T1000 (cell line): ENCODE results near the gene NCKAP5.

Experiments
- DNase-seq: peaks from one replicate; lab custom pipeline; 2025; ENCODE audit warnings: mixed read lengths; lab: John Stamatoyannopoulos, UW

The NCKAP5 gene

DNA sequence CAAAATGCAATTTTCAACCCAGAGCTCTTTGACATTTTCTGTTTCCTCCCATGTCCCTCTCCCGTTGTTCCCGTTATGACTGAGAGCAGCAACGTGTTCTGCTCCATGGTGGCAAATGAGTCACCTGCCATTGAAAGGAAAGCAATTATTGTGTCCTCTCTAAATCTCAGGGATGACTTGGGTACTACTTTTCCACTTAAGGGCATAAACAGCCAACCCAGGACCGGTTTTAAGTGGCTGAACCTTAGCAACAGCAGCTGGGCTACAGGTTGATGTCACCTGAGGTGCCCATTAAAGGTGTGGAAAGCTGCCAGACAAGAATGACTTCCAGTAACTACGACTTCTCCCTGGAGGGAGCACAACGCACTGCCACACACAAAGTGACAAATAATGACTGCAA is 236.8 kb downstream of the NCKAP5 start:
- DNase-seq = no peak

GRCh38 chr2:133326652-133327397 is 241.4 kb downstream of the NCKAP5 start:
- no peak for DNase-seq

DNA sequence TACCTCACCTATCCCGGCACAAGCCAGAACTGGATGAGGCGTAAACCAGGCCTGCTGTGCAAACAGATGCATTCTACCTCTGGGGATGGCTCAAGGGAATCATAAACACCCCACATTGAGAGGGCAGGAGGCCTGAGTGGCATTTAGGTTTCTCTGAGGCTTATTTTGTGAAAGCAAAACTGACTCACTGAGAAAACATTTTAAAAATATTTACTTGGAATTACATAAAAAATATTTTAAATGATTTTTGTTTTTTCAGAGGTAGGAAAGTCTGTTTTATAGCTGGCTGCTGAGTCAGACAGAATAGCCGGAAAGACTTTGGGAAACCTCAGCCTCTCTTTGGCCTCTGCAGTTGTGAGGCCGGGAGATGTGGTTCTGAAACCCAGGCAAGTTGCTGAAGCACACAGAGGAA is 244.1 kb downstream of the NCKAP5 start:
- DNase-seq = peak; percentile 67

- DNase-seq = no peak
Observed at GRCh38 chr2:133322909-133323308, 245.4 kb downstream of the NCKAP5 start.

- no peak for DNase-seq
Observed at GRCh38 chr2:133317178-133317577, 251.1 kb downstream of the NCKAP5 start.

DNA sequence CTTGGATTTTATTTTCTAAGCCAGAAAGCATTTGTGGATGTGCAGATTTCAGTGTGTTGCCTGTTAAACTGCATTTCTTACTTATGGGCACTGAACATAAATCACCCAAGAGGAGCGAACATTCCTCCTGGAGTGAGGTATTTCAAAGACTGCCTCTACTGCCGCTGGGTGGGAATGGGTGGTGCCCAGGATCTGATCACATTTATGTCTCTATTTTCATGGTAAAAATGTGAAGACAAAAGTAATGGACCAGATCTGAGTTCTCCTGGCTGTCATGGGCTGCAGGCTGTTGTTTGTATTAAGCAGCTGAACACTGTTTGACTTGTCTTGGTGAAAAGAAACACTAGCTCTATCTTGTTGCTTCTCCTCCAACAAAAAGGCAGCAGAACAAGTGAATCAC is 251.7 kb downstream of the NCKAP5 start:
- DNase-seq = no peak

DNA sequence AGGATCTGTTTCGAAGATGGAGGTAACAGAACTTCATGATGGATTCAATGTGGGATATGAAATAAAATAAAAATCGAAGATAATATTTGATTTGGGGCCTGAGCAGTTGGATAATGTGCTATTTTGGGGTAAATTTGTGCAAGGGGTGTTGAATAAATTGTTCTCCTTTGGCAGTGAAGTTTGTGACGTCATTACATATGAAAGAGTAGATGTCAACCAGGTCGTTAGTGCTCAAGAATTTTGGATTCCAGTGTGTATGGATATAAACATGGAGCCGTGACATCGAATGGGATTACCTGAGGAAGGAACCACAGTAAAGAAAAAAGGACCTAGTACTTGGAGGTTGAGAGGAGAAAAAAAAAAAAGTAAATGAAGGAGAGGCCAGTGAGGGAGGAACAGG is 253.0 kb downstream of the NCKAP5 start:
- DNase-seq = no peak

DNA sequence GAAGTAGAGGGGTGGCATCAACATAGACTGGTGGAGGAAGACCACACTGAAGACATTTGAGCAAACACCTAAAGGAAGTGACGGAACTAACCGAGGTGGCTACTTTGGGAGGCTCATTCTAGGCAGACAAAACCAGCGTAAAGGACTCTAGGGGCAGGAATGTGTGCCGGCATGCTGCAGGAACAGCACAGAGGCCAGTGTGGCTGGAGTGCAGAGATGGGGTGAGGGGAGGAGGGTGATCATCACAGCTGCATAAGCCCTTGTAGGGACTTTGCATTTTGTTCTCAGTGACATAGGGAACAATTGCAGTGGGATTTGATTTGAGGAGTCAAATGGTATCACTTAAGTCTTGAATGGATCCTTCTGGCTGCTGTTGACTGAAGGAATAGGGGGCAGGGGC is 253.5 kb downstream of the NCKAP5 start:
- DNase-seq = no peak

- DNase-seq = no peak
Observed at GRCh38 chr2:133312038-133312729, 256.1 kb downstream of the NCKAP5 start.

- no peak for DNase-seq
Observed at GRCh38 chr2:133306236-133306635, 262.0 kb downstream of the NCKAP5 start.

DNA sequence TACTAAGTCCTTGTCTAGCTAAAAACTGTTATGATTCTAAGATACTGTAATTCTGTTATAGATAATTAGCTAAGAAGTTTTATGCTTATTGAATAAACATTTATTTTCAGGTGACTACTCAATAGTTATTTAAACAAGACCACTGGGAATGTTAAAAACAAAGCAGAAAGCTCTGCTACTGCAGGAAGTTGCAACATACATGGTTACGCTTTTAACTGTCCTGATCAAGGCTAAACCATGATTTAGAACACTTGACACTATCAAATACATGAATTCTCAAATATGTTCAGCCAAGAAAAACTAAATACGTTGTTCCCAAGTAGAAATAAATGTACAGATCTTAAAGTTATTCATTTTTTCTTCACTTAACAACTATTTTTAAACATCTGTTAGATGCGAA is 263.9 kb downstream of the NCKAP5 start:
- DNase-seq = no peak

- DNase-seq = no peak
Observed at GRCh38 chr2:133303150-133303549, 265.1 kb downstream of the NCKAP5 start.

- DNase-seq = no peak
Observed at GRCh38 chr2:133296401-133296800, 271.9 kb downstream of the NCKAP5 start.

DNA sequence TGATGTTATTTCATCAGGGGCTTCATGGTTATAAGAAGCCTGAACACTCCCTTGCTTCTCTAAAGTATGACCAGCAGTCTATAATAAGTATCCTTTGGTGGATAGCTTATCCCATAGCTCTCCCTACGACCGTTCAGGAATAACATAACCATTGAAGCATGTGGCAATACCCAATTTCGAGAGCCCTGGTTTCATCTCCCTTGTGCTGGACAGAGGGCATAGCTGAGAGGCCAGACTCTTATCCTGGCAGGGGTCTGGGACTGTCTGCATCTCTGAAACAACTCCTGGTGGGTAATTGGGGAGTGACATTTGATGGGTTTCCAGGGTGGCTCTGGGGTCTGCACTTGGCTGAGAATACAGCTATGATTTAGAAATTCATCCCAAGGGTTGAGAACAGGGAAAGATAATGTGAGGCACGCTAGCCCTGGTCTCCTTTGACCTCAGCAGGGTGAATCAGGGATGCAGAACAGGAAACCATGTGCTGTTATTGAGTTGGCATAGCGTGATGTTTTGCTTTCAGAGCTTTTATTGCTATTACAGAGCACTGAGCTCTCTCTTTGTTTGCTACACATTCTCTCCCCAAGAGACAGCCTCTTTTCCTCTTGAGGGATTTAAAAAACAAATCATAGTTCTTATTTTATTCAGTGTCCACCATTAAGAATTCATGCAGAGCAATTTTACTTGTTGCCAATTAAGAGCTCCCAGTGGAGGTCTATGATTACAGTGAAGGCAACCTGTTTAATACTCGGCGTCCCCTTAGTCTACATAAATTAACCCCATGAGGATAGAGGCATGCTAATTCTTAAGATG is 274.5 kb downstream of the NCKAP5 start:
- no peak for DNase-seq

DNA sequence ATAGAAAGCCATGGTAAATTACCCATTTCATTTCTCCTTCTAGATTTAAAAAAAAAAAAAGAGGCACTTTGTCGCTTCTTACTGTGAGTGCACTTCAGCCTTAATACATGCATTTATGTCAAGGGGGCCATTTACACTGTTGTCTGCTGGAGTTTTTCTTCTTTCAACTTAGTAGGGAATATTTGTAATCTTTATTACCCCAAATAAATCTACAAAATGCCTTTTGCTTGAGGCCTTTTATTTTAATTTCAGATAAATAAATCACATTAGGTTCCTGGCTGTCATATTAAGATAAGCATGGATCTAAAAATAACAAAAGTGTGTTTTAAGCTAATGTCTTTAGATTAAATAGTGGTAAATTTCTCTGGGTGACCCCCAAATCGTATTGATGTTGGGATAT is 276.0 kb downstream of the NCKAP5 start:
- no peak for DNase-seq

- no peak for DNase-seq
Observed at GRCh38 chr2:133287709-133288108, 280.6 kb downstream of the NCKAP5 start.

- no peak for DNase-seq
Observed at GRCh38 chr2:133286326-133286922, 281.8 kb downstream of the NCKAP5 start.

- no peak for DNase-seq
Observed at GRCh38 chr2:133273031-133273430, 295.2 kb downstream of the NCKAP5 start.

DNA sequence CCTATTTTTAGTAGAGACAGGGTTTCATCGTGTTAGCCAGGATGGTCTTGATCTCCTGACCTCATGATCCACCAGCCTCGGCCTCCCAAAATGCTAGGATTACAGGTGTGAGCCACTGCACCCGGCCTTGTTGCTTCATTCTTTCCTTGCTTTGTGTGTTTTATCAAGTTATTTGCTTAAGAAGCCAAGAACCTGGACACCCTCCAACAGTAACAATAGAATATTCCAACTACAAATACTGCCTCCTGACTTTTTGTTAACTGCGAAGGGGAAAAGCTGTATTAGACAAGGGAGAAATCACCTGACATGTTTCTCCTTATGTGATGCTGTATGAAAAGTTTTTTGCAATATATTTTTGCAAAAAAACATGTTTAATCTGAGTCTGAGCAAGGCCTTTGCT is 297.2 kb downstream of the NCKAP5 start:
- DNase-seq = no peak

- no peak for DNase-seq
Observed at GRCh38 chr2:133270550-133270949, 297.7 kb downstream of the NCKAP5 start.

DNA sequence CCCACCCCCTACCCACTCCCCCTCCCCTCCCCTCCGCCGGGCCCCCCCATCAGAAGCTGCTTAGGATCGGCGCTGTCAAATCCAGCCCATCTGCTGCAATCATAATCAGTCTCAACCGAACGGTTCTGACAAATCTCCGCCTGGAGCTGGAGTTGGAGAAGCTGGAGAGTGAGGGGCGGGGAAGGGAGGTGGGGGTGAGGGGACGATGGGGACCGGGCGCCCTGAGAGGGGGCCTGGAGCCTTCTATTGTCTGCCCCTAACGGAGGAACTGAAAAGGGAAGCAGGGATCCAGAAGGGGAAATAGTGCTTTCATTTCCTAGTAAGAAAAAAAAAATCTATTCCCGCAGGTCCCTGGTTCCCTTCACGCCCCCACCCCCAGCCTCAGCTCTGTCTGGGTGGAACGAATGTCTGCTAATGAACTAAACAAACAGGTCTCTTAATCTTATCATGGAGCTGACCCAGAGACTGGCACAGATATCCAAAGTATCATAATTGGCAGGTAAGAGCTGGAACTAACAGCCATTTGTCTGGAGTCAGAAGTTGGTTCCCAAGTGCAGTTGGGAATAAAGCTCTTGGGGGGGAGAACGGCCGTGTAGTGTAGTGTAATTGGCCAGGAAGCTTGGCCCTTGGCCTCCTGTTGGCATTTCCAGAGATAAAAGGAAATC is 301.2 kb downstream of the NCKAP5 start:
- DNase-seq = no peak
